NCI-H128 (cell line): ENCODE results near the gene CABLES2.

ENCODE experiments used
- DNase-seq: peaks from one replicate; lab custom pipeline; 2025; ENCODE audit not compliant: unreplicated experiment; lab: John Stamatoyannopoulos, UW

The CABLES2 gene, protein sequence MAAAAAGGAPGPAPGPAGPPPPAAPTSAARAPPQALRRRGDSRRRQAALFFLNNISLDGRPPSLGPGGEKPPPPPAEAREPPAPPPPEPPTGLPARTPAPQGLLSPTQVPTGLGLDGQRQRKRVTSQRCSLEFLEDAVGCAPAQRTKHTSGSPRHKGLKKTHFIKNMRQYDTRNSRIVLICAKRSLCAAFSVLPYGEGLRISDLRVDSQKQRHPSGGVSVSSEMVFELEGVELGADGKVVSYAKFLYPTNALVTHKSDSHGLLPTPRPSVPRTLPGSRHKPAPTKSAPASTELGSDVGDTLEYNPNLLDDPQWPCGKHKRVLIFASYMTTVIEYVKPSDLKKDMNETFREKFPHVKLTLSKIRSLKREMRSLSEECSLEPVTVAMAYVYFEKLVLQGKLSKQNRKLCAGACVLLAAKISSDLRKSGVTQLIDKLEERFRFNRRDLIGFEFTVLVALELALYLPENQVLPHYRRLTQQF

DNA sequence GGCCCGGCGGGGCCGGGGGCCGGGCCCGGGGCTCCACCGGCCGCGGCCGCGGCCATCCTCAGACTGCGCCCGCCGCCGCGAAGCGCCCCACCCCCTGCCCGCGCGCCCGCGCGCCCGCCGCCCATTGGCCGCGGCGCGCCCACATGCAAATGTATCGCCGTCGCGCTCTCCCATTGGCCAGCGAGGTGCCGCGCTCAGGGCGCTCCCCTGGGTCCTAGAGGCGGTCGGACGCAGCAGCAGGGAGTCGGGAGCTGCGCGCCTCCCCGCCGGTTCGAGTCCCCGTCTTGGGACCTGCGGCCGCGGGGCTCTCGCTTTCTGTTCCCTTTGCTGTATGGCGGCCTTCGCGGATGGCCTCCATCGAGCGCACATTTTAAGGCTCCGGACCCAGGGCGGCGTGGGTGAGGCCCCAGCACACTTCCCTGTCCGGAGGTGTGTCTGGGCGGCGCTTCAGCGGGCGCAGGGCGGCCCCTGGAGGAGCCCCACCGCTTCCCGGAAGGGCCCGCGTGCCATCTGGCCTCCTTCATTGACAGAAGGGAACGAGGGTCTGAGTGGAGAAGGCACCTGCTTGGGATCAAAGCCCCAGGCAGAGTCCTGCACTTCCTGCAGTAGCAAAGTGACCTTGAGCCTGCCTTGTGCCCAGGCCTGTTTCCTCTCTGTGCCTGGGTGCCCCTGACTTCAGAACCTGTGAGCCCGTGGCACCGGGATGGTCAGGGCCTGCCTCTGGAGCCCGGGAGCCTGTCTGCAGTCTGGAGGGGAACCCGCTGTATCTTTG, at the start of gene CABLES2:
Gene CABLES2 (minus strand): TSS at position 65 of the 772 bp plus-strand sequence. CDS start 9 bp downstream, at position 56.
- DNase-seq: peak; percentile 92

DNA sequence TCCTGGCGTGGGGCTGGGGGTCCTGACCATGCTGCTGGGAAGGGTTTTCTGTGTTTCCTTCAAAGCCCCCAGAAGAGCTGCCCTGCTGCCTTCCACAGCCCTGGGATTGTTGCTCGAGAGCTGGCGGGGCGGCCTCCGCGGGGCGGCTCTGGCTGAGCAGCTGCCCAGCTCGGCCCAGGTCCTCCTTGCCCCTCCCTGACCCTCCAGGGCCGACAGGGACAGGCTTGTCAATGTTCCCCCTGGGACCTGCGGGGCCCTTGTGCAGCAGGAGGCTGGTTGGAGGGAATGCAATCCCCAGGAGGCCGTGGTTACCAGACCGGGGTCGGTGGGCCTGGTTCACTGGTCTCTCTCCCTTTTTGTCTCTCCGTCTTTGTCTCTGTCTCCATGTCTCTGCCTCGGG, 48.8 kb upstream of the CABLES2 start:
- DNase-seq: no peak

DNA sequence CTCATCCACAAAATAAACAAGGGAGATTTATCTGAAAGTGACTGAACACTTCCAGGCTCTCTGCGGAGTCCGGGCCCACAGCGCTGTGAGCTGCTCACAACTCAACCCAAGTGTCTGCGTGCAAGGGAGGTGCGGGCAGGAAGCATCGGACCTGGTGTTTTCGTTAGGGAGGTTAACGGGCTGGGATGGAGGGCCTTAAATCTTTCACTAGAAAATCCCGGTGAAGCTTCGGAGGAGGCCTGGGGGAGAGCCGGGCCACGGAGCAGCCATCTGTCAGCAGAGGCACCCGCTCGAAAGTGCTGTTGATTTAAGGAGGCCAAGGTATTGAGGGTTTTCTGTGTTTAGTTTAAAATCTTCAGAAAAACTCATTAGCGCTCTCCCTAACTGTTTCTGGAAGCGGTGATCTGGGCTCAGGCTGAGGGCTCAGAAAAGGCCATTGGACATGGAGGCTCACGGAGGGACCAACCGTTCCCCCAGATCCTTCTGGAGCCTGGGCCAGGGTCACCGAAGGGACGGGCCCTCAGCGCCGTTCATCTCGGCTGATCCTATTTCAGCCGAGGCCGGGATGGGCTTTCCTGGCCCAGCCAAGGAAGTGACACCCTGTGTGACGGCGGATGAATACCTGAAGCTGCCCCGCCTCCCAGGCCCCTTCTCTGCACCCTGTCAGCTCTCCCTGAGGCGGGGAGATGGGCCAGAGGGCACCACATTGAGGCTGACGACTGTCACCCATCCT, 48.0 kb upstream of the CABLES2 start:
- no peak for DNase-seq

DNA sequence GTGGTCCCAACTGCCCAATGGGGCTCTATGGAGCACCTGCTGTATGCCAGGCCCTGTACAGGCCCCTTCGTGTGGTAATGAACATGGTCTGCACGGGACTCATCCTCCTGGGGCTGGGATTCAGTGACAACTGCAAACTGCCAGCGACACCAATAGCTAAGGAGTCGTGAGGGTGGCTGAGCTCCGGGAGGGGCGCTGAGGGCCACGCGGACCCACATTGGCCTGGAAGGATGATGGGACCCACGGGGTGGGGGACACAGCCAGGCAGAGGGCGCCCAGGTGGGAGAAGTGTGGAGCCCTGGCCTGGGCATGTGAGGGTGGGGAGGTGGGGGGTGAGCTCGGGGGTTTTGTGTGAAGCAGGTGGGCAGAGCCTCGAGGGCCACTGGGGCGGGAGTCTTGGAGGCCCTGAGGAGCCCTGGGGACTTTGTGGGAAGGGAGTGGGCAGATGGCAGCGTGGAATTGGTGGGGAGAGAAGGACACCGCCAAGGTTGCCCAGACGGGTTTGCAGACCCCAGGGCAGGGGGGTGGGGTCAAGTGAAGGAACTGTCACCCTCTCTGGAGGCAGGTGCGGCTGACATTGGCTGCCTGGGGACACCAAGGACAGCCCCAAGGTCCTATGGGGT, 46.2 kb upstream of the CABLES2 start:
- no peak for DNase-seq

DNA sequence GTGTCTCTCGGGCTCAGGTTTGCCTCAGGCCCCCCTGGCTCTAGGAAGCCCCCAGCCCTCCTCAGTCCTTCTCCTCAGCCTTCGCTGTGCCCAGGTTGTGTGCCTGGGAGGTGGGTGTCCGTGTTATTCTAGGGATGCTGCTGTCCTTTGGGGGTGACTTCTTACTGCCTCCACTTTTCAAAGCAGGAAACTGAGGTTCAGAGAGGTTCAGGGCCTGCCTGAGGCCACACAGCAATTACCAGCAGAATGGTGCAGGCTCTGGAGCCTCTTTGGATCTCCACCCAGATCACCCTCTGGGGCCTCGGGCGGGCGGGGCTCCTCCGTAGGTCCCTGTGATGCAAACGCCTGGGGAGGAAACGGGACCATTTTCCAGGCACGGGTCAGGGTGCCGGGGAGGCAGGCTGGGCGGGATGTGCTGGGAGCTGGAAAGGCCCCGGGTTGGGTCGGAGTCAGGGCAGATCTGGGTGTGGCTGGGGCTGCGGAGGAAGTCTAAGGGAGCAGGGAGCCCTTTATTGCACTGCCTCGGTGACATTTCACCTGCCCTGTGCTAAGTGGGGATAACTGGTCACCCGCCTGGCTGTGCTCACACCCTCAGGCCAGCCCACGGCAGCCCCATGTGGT, 45.5 kb upstream of the CABLES2 start:
- DNase-seq: no peak

DNA sequence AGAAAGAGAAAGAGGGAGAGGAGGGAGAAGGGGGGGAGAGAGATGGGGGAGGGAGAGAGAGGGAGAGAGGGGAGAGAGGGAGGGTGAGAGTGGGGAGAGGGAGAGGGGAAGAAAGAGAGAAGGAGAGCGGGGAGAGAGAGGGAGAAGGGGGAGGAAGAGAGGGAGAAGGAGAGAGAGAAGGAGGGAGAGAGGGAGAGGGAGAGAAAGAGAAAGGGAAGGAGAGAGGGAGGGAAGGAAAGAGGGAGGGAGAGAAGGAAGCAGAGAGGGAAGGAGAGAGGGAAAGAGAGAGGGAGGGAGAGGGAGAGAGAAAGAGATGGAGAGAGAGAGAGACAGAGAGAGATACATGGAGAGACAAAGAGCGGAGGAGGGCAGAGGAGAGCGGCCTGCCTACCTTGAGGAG, 44.9 kb upstream of the CABLES2 start:
- DNase-seq: no peak

DNA sequence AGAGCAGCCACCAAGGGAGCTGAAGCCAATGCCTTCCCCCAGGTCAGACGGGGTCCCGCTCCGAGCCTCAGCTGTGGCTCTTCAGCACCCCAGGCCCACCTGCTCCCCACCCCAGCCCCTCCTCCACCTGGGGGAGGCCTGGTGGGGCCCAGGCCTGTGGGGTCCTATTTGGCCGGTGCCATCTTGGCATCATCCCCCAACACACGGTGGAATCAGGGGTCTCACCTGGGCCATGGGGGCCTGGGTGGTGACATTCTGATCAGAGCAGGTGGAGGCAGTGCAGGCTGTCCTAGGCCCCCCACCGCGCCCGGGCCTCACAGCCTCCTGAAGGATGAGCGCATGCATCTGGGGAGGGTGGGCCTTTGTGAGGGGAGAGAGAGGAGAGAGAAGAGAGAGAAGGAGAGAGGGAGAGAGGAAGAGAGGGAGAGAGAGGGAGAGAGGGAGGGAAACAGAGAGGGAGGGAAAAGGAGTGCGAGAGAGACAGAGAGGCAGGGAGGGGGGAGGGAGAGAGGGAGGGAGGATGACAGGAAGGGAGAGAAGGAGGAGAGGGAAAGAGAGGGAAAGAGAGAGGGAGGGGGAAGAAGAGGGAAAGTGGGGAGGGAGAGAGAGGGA, 44.2 kb upstream of the CABLES2 start:
- DNase-seq: no peak

DNA sequence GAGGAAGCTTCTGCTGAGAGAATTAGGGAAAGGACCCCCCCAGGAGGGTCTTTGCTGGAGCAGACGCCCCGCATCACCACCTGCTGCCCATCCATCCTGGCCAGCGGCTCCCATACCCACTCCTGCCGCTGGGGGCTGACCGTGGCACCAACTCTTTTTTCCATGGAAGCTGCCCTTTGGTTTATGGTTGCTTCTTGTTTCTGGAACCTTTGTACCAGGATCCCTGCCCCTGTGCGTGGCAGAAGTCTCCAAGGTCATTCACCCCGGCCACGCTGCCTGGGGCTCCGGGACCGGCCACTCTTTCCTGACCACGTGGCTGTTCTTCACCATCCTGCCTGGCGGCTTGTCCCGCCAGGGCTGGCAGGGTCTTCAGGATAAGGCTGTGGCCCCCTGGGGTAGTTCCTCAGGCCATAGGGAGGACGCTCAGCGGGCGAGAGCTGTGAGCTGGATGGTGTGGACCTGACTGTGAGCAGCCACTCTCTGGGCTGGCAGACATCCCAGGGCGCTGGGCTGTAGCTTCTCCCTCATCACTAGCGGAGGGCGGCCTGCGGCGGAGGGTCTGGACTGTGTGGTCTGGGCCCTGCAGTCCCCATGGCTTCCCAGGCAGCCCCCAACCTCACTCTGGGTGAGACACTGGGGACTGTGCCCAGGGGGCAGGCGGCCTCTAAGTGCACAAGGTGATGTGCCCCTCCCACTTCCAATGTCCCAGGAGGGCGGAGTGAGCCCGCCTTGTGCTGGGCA, 43.0 kb upstream of the CABLES2 start:
- DNase-seq: no peak

DNA sequence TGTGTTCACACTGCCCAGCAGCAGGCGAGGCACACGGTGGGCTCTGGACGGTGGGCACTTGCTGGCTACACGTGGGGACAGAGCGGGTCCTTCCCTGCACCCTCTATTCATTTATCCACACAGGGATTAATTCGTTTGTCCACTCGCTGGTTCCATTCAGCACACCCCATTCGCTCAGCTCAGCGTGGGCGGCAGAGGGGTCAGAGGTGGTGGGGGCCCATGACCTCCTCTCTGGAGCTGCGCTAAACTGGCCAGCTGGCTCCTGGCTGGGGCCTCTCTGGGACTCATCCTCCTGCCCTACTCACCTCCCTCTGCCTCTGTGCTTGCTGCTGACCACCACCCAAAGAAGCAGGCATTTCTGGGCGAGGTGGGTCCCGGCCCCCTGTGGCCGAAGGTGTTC, 41.7 kb upstream of the CABLES2 start:
- no peak for DNase-seq

DNA sequence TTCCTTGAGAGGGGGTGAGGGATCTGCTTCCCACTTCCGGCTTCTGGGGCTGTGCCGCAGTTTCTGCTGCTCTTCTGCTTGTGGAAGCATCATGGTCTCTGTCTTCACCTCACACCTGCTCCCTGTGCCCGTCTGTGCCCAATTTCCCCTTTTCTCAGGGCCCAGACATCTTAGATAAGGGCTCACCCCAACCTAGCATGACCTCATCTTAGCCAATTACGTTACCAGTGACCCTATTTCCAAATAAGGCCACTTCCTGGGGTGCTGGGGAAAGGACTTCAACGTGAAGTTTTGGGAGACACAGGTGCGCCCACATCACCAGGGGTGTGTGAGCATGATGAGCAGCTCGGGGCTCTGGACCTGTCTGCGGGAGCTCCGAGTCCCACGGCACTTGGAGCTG, 41.0 kb upstream of the CABLES2 start:
- no peak for DNase-seq

DNA sequence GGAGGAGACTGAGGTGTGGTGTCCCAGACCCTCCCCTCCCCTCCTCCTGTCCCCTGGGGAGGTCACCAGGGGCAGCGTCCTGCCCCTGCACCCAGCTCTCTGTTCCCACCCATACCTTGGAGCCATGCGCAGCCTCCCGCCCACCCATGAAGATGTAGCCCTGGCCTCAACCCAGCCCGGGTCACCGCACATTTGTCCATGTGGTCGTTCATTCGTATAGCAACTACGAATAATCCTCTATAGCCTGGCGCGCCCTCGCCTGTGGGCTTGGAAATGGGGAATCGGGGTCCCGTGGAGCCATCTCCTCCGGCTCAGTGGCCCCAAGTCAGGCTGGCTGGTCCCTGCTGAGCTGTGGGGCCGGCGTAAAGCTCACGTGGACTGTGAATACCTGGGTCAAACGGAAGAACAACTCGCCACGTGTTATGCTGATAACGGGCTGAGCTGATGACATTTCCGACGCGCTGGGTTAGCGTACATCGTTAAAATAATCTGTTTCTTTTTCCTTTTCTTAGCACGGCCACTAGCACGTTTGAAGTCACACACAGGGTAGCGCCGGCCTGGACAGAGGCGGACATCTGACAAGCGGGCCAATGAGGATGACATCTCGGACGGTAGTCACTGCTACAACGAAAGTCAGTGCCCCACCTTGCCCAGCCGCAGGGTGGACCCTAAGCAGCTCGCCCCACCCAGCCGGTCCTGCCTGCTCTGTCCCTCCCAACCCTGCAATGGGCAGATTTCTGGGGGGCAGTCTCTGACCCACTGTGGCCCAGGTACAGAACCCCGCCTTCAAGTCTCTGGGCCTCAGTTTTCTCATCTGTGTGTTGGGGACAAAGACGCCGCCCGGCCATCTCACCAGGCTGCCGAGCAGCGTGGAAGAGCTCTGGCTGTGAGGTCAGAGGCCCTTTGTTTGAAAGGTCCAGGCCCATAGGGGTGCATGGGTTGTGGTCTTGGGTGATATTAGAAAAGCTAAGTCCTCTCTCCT, 40.1 kb upstream of the CABLES2 start:
- DNase-seq: no peak

DNA sequence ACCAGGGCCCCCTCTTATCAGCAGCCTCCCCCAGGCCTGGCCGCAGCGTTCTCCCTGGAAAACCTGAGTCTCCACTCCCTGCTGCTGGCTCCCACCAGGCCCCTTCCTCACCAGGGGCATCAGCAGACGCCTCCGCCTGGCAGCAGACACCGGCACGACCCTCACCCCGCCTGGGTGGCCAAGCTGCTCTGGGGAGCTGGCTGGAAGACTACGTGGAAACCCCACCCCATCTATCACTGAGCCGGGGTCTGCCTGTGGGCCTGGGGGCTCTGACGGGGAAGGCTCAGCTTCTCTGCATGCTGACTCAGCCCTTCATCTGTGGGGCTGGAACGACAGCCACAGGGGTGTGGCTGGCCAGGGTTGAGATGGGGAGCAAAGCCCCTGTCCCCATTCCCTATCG, 39.4 kb upstream of the CABLES2 start:
- DNase-seq: no peak

DNA sequence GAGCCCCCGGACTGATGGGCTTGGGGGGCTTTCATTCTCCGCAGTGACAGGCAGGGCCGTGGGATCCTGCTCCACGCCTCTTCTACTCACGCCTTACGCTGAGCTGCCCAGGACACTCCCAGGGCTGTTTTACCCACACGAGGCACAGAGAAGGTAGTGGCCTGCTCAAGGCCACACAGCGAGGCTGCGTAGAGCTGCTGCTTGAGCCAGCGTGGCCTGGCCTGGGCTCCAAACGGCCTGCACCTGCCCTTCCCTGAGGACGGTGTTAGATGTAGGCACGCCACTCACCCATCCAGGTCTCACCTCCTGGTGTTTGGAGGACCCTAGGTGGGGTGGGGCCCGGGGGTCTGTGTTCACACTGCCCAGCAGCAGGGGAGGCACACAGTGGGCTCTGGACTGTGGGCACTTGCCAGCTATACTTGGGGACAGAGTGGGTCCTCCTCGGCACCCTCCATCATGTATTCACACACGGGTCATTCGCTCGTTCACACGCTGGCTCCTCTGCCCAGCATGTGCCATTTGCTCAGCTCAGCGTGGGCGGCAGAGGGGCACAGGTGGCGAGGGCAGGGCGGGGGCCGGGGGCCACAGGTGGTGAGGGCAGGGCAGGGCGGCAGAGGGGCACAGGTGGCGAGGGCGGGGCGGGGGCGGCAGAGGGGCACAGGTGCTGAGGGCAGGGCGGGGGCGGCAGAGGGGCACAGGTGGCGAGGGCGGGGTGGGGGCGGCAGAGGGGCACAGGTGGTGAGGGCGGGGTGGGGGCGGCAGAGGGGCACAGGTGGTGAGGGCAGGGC, 38.7 kb upstream of the CABLES2 start:
- no peak for DNase-seq

DNA sequence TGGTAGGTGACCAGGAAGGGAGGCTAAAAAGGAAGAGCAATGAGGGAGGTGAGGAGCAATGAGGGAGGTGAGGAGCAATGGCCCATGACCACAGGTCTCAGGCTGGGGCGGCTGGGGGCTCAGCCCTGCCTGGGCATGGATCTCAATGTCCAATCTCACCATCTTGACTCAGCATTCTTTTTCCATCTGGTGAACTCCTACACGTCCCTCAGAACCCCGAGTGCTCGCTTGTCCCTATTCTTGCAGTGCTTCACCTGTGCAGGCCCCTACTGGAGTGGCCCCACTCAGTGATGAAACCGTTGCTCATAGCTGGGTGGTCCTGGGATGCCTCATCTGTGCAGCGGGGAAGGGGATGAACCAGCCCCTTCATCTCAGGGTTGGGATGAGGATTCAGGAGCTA, 37.2 kb upstream of the CABLES2 start:
- no peak for DNase-seq

DNA sequence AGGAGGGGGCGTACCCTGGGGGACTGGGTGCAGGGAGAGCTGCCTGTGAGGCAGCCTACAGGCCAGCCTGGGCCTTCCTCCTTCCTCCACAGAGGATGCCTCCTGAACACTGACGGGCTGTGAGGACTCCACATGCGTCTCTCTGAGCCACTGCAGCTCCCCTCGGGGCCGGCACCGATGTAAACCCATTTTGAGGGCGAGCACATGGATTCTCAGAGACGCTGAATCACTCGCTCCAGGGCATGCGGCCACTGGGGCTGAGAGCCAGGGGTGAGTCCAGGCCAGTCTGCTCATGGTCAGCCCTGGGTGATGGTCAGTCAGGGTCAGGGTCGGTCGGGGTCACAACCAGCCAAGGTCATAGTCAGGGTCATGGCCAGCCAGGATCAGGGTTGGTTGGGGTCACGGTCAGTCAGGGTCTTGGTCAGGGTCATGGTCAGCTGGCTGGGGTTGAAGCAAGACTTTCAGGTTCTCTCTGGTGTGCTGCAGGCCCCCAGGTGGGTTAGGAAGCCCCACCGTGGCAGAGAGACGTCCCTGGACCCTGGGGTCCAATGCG, 35.0 kb upstream of the CABLES2 start:
- DNase-seq: no peak

DNA sequence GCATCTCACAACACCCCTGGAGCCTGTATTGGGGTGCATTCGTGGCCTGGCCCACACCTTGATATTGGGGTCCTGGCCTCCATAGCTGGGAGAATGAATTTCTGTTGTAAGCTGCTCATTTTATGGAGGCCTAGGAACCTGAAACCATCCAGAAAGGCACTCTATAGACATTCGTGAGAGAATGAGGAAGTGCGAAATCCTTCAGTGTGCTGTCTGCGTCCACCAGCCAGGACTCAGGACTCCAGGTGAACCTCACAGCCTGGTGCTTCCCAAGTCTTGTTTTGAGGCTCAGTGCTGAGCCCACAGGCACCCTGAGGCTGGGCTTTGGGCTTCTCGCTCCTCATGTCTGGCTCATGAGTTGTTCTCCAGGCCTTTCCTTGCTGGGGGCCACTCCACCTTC, 32.1 kb upstream of the CABLES2 start:
- no peak for DNase-seq

DNA sequence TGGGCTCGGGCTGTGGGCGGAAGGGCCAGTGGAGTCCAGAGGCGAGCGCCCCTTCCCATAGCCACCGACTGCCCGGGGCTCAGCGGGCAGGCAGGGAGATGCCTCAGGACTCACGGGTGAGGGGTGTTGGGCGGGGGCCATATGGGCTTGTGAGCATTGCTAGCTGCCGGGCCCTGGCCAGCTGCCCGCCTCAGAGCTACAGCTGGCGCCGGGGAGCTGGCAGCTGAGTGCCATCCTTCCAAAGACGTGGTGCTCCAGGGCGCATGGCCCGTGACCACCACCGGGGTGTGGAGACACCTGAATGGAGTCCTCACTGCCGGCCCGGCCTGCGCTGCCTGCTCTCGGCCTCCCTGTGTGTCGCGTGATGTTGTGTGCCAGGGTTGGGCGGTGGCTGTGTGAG, 30.8 kb upstream of the CABLES2 start:
- DNase-seq: peak; percentile 14
